H1 (cell line): ENCODE results near the gene TTC3. TPM values are rescaled to one million over a fixed set of nuclear protein-coding genes. Genes with fewer than 3 reads are reported as not detected.

Experiments
- CTCF ChIA-PET: fragments of 300-600 bp; sonication (Branson Sonifier 250); formaldehyde crosslinking; loops from one replicate; lab custom pipeline; 2021; ENCODE audit not compliant: partially characterized antibody; lab: Charles Lee
- POLR2A ChIA-PET: fragments of 300-600 bp; sonication (Branson Sonifier 250); formaldehyde crosslinking; loops from one replicate; lab custom pipeline; 2021; ENCODE audit warnings: inconsistent platforms; ENCODE audit not compliant: partially characterized antibody; lab: Charles Lee
- DNase-seq, 2 experiments: peaks; one replicate each; pipeline versions ENCODE4 v3.0.0 to v3.0.0-alpha.2; 2010 to 2022; ENCODE audit warnings: low spot score in 2 of 2, low read depth in 1 of 2, mixed read lengths in 1 of 2
- FAIRE-seq: peaks from 2 replicates; lab custom pipeline; 2011; peaks lifted over from hg19 to GRCh38; lab: Jason Lieb, UNC
- H2AFZ ChIP-seq: 2 replicates; pipeline ENCODE4 v1.8.1; 2012; ENCODE audit warnings: low read length, inconsistent platforms
- H2AK5ac ChIP-seq: 2 replicates; pipeline ENCODE4 v1.6.1; 2013; ENCODE audit warnings: low read depth, low read length
- H2BK120ac ChIP-seq: replicated peaks from 2 replicates; pipeline ENCODE3; 2013; ENCODE audit warnings: low read depth, low read length, inconsistent platforms
- H2BK12ac ChIP-seq: 2 replicates; pipeline ENCODE4 v1.6.1; 2013; ENCODE audit warnings: low read depth, low read length
- H2BK15ac ChIP-seq: 2 replicates; pipeline ENCODE4 v1.6.1; 2013; ENCODE audit warnings: low read length
- H2BK20ac ChIP-seq: 2 replicates; pipeline ENCODE4 v1.6.1; 2013; ENCODE audit warnings: low read length
- H2BK5ac ChIP-seq: 2 replicates; pipeline ENCODE4 v1.6.1; 2013; ENCODE audit warnings: low read depth, low read length
- H3K14ac ChIP-seq: 2 replicates; pipeline ENCODE4 v1.6.1; 2013; ENCODE audit warnings: inconsistent platforms; ENCODE audit not compliant: insufficient read length
- H3K18ac ChIP-seq: 2 replicates; pipeline ENCODE4 v1.6.1; 2013; ENCODE audit warnings: low read length; ENCODE audit errors: extremely low read depth
- H3K23ac ChIP-seq: 2 replicates; pipeline ENCODE4 v1.6.1; 2013; ENCODE audit warnings: inconsistent platforms; ENCODE audit not compliant: insufficient read length
- H3K23me2 ChIP-seq: 2 replicates; pipeline ENCODE4 v1.6.1; 2013; ENCODE audit warnings: low read depth, low read length
- H3K27ac ChIP-seq: 2 replicates; pipeline ENCODE4 v1.6.1; 2011; ENCODE audit warnings: low read depth, low read length, inconsistent platforms
- H3K27me3 ChIP-seq, 4 experiments: replicated peaks in 1 of 4; 1 replicate in 1 of 4; 2 replicates in 3 of 4; pipeline versions ENCODE4 v1.6.1 to v1.8.1; 2011 to 2013; ENCODE audit warnings: low read length in 3 of 4, mild to moderate bottlenecking in 3 of 4, inconsistent platforms in 2 of 4, mixed read lengths in 2 of 4, moderate library complexity in 1 of 4; ENCODE audit not compliant: control insufficient read depth in 3 of 4, insufficient read depth in 3 of 4; ENCODE audit errors: extremely low read depth in 1 of 4
- H3K36me3 ChIP-seq, 4 experiments: 2 replicates each; pipeline versions ENCODE4 v1.6.1 to v1.8.1; 2011 to 2013; ENCODE audit warnings: mild to moderate bottlenecking in 4 of 4, low read length in 3 of 4, moderate library complexity in 2 of 4, control low read depth in 1 of 4, inconsistent platforms in 1 of 4; ENCODE audit not compliant: insufficient read depth in 4 of 4, control insufficient read depth in 2 of 4
- H3K4ac ChIP-seq: replicated peaks from 2 replicates; pipeline ENCODE3; 2013; ENCODE audit warnings: low read length, low read depth, mixed read lengths, inconsistent platforms; ENCODE audit not compliant: insufficient read length
- H3K4me1 ChIP-seq, 4 experiments: replicated peaks in 1 of 4; 1 replicate in 1 of 4; 2 replicates in 3 of 4; pipeline versions ENCODE4 v1.6.1 to v1.8.1; 2011 to 2013; ENCODE audit warnings: low read length in 3 of 4, inconsistent platforms in 2 of 4, mixed read lengths in 1 of 4; ENCODE audit not compliant: insufficient read depth in 4 of 4, control insufficient read depth in 3 of 4
- H3K4me2 ChIP-seq, 2 experiments: 2 replicates each; pipeline versions ENCODE4 v1.6.1 to v1.8.1; 2011 to 2013; ENCODE audit warnings: low read depth in 2 of 2, low read length in 2 of 2, control low read depth in 1 of 2, inconsistent platforms in 1 of 2, mild to moderate bottlenecking in 1 of 2; ENCODE audit not compliant: insufficient read depth in 1 of 2
- H3K4me3 ChIP-seq, 4 experiments: fragments of 200-600, 300-600 bp in 1 of 4; sonication (generic), shearing (Covaris generic), sonication (Bioruptor Twin) in 1 of 4; 2 replicates each; pipeline versions ENCODE4 v1.5.1 to v1.8.1; 2011 to 2016; ENCODE audit warnings: low read length in 4 of 4, low read depth in 3 of 4, control low read depth in 2 of 4, inconsistent platforms in 2 of 4, mild to moderate bottlenecking in 2 of 4, mixed read lengths in 1 of 4, moderate library complexity in 1 of 4; ENCODE audit not compliant: insufficient read depth in 2 of 4; ENCODE audit errors: extremely low read depth in 1 of 4
- H3K56ac ChIP-seq: replicated peaks from 2 replicates; pipeline ENCODE3; 2013; ENCODE audit warnings: low read depth, mild to moderate bottlenecking, mixed read lengths, low read length, inconsistent platforms; ENCODE audit not compliant: insufficient read length
- H3K79me1 ChIP-seq: 2 replicates; pipeline ENCODE4 v1.6.1; 2013; ENCODE audit warnings: low read depth, low read length, control low read depth
- H3K79me2 ChIP-seq, 2 experiments: 2 replicates each; pipeline versions ENCODE4 v1.6.1 to v1.8.1; 2012 to 2013; ENCODE audit warnings: low read length in 2 of 2, mild to moderate bottlenecking in 2 of 2, inconsistent platforms in 1 of 2; ENCODE audit not compliant: insufficient read depth in 2 of 2, control insufficient read depth in 1 of 2
- H3K9ac ChIP-seq, 4 experiments: replicated peaks in 1 of 4; 1 replicate in 1 of 4; 2 replicates in 3 of 4; pipeline versions ENCODE4 v1.6.1 to v1.8.1; 2011 to 2013; ENCODE audit warnings: low read depth in 3 of 4, low read length in 3 of 4, control low read depth in 2 of 4, mild to moderate bottlenecking in 2 of 4, moderate library complexity in 2 of 4, inconsistent platforms in 1 of 4; ENCODE audit errors: extremely low read depth in 1 of 4
- H3K9me3 ChIP-seq, 2 experiments: 2 replicates each; pipeline versions ENCODE4 v1.6.1 to v1.8.1; 2012 to 2013; ENCODE audit warnings: mild to moderate bottlenecking in 2 of 2, moderate library complexity in 2 of 2, control low read depth in 1 of 2, inconsistent platforms in 1 of 2, low read depth in 1 of 2, low read length in 1 of 2, mixed read lengths in 1 of 2; ENCODE audit not compliant: insufficient read depth in 2 of 2
- H4K20me1 ChIP-seq, 2 experiments: replicated peaks in 1 of 2; 2 replicates each; pipeline versions ENCODE3 to v1.8.1; 2011 to 2013; ENCODE audit warnings: inconsistent platforms in 2 of 2, low read length in 2 of 2, mild to moderate bottlenecking in 1 of 2; ENCODE audit not compliant: insufficient read depth in 2 of 2, control insufficient read depth in 1 of 2
- H4K5ac ChIP-seq: 2 replicates; pipeline ENCODE4 v1.6.1; 2013; ENCODE audit warnings: low read length, low read depth, mixed read lengths, inconsistent platforms; ENCODE audit not compliant: insufficient read length
- H4K8ac ChIP-seq: 2 replicates; pipeline ENCODE4 v1.8.0; 2013; ENCODE audit warnings: mild to moderate bottlenecking, moderate library complexity, low read length, inconsistent platforms; ENCODE audit not compliant: insufficient read depth; ENCODE audit errors: extremely low read depth
- H4K91ac ChIP-seq: replicated peaks from 2 replicates; pipeline ENCODE3; 2013; ENCODE audit warnings: low read length, mixed read lengths, inconsistent platforms; ENCODE audit not compliant: insufficient read length
- WGBS, 2 experiments: shearing (Covaris generic) in 1 of 2; methylation state at CpG; one replicate each; pipeline versions ENCODE4 v1.1.6 to v1.1.7; 2013 to 2015; ENCODE audit warnings: low lambda C conversion rate in 2 of 2, mixed read lengths in 2 of 2, inconsistent platforms in 1 of 2, low coverage in 1 of 2, missing lambda C conversion rate in 1 of 2; ENCODE audit not compliant: insufficient replicate concordance in 2 of 2, insufficient coverage in 1 of 2, insufficient read length in 1 of 2; ENCODE audit errors: extremely low coverage in 1 of 2, missing lambda C conversion rate in 1 of 2; 5-methylcytosine and 5-hydroxymethylcytosine counted together
- polyA plus RNA-seq, 7 experiments: library from polyadenylated mRNA; depleted of rRNA in 3 of 7; stranded (reverse) in 5 of 7; unstranded in 2 of 7; fragments of >200 nt in 5 of 7; fragments of 200-250 nt in 2 of 7; gene quantifications; 1 replicate in 5 of 7; 2 replicates in 1 of 7; 4 replicates in 1 of 7; pipeline versions ENCODE4 v1.2.1 to v1.2.3, GENCODE V29; 2011 to 2013; ENCODE audit warnings: missing spikeins in 2 of 7, mixed read lengths in 2 of 7
- total RNA-seq: library from RNA; stranded (reverse); fragmentation: NEBNext Ultra II Directional; extraction: Animal tissue kit (Norgen Biotek cat#: 25700); gene quantifications from 2 replicates; pipeline ENCODE4 v1.2.1, GENCODE V29; 2021
- TF ChIP-seq, protein P1 (sequence below): IDR thresholded peaks from 2 replicates; pipeline ENCODE4 v1.6.1; 2012; ENCODE audit warnings: low read length, inconsistent platforms

Gene TTC3
- total and polyA plus RNA-seq, 2 of the 8 experiments (the other 6 are each of a cell fraction or from before 2014, with no cell fraction given), result 11.0 to 36.2 TPM

GRCh38 chr21:37186983-37187382 lies 113.9 kb downstream of the TTC3 start:
- no peak for FAIRE-seq
- POLR2A ChIA-PET, result no interaction called here
- TF ChIP-seq, protein P1, sequence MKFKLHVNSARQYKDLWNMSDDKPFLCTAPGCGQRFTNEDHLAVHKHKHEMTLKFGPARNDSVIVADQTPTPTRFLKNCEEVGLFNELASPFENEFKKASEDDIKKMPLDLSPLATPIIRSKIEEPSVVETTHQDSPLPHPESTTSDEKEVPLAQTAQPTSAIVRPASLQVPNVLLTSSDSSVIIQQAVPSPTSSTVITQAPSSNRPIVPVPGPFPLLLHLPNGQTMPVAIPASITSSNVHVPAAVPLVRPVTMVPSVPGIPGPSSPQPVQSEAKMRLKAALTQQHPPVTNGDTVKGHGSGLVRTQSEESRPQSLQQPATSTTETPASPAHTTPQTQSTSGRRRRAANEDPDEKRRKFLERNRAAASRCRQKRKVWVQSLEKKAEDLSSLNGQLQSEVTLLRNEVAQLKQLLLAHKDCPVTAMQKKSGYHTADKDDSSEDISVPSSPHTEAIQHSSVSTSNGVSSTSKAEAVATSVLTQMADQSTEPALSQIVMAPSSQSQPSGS, result no peak

More at GRCh38 chr21:37186983-37187382, 113.9 kb downstream of the TTC3 start:
- Histone ChIP-seq H3K23ac (no peak overlapping the region), H2BK5ac (no peak overlapping the region), H3K14ac (no peak overlapping the region), H3K36me3 (peaks cover 0 to 8% (median 0%) of the 10 kb centered on the region in 4 experiments; a peak in 3 of 8 replicates), H2BK15ac (no peak overlapping the region), H3K79me1 (no peaks in the 10 kb centered on the region), H3K4me2 (no peak overlapping the region), H4K8ac (no peak overlapping the region), H4K91ac (no peak overlapping the region), H3K27ac (no peak overlapping the region), H2BK12ac (no peak overlapping the region), H3K56ac (no peak overlapping the region), H4K20me1 (no peaks in the 10 kb centered on the region), H4K5ac (no peak overlapping the region), H3K9me3 (no peaks in the 10 kb centered on the region), H3K23me2 (no peaks in the 10 kb centered on the region), H3K9ac (no peak overlapping the region), H3K27me3 (no peaks in the 10 kb centered on the region), H2BK120ac (no peak overlapping the region), H3K4me1 (no peaks in the 10 kb centered on the region; a peak in 1 of 7 replicates), H3K4me3 (no peak overlapping the region), H2AK5ac (no peak overlapping the region), H2AFZ (no peak overlapping the region), H3K18ac (no peak overlapping the region), H2BK20ac (no peak overlapping the region), H3K4ac (no peak overlapping the region), H3K79me2 (no peaks in the 10 kb centered on the region)
- CTCF ChIA-PET, result no interaction called here
- no peak for DNase-seq
- 98% methylated on average over 2 of the region's 2 CpGs; no CpG with 5 or more reads in 1 of the 2 experiments for WGBS, 2 experiments
